Nephron (organoid): ENCODE data around the gene LY6G5C.

ENCODE experiments used
- H3K27ac Mint-ChIP-seq, 3 experiments: 2 replicates each; pipeline ENCODE4 v1.8.0; 2020; ENCODE audit warnings: mixed read lengths in 3 of 3, mild to moderate bottlenecking in 2 of 3, moderate library complexity in 1 of 3
- H3K27me3 Mint-ChIP-seq: 2 replicates; pipeline ENCODE4 v1.8.0; 2021; ENCODE audit warnings: low read depth, mild to moderate bottlenecking, moderate library complexity, mixed read lengths
- H3K36me3 Mint-ChIP-seq: 2 replicates; pipeline ENCODE4 v1.8.0; 2020; ENCODE audit warnings: low read depth, mixed read lengths
- H3K4me1 Mint-ChIP-seq: 2 replicates; pipeline ENCODE4 v1.8.0; 2020; ENCODE audit warnings: mixed read lengths
- H3K4me3 Mint-ChIP-seq, 3 experiments: 2 replicates each; pipeline ENCODE4 v1.8.0; 2020; ENCODE audit warnings: mild to moderate bottlenecking in 3 of 3, mixed read lengths in 3 of 3, moderate library complexity in 2 of 3
- H3K9me3 Mint-ChIP-seq: 2 replicates; pipeline ENCODE4 v1.8.0; 2020; ENCODE audit warnings: mixed read lengths
- TF ChIP-seq, protein P1 (sequence below), 3 experiments: fragments of 200-600 bp; sonication (generic); IDR thresholded peaks; one replicate each; pipeline ENCODE4 v1.5.0; 2021; ENCODE audit warnings: antibody characterized with exemption in 3 of 3; ENCODE audit not compliant: unreplicated experiment in 3 of 3

The LY6G5C gene

DNA sequence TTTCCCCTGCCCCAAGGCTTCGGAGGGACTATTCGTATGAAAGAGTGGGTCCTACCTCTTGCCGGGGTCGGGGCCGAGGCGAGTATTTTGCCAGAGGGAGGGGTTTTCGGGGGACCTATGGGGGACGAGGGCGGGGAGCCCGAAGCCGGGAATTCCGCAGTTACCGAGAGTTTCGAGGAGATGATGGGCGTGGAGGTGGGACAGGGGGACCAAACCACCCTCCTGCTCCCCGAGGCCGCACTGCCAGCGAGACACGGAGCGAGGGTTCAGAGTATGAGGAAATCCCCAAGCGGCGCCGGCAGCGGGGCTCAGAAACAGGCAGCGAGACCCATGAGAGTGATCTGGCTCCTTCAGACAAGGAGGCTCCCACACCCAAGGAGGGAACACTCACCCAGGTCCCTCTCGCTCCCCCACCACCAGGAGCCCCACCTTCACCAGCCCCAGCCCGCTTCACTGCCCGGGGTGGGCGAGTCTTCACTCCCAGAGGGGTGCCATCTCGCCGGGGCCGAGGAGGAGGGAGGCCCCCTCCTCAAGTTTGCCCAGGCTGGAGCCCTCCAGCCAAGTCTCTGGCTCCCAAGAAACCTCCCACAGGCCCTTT, 49.1 kb downstream of the LY6G5C start:
- no peak overlapping the region for H3K4me3 Mint-ChIP-seq
- H3K9me3 Mint-ChIP-seq = no peaks in the 10 kb centered on the region
- H3K27ac Mint-ChIP-seq = no peak overlapping the region
- TF ChIP-seq, protein P1, sequence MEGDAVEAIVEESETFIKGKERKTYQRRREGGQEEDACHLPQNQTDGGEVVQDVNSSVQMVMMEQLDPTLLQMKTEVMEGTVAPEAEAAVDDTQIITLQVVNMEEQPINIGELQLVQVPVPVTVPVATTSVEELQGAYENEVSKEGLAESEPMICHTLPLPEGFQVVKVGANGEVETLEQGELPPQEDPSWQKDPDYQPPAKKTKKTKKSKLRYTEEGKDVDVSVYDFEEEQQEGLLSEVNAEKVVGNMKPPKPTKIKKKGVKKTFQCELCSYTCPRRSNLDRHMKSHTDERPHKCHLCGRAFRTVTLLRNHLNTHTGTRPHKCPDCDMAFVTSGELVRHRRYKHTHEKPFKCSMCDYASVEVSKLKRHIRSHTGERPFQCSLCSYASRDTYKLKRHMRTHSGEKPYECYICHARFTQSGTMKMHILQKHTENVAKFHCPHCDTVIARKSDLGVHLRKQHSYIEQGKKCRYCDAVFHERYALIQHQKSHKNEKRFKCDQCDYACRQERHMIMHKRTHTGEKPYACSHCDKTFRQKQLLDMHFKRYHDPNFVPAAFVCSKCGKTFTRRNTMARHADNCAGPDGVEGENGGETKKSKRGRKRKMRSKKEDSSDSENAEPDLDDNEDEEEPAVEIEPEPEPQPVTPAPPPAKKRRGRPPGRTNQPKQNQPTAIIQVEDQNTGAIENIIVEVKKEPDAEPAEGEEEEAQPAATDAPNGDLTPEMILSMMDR (IDR thresholded peaks at IDR 0.05; ENCODE audit: unreplicated experiment in 3 of 3) = no peak
- H3K4me1 Mint-ChIP-seq = no peaks in the 10 kb centered on the region
- H3K27me3 Mint-ChIP-seq = no peaks in the 10 kb centered on the region
- peaks cover 83% of the 10 kb centered on the region for H3K36me3 Mint-ChIP-seq

DNA sequence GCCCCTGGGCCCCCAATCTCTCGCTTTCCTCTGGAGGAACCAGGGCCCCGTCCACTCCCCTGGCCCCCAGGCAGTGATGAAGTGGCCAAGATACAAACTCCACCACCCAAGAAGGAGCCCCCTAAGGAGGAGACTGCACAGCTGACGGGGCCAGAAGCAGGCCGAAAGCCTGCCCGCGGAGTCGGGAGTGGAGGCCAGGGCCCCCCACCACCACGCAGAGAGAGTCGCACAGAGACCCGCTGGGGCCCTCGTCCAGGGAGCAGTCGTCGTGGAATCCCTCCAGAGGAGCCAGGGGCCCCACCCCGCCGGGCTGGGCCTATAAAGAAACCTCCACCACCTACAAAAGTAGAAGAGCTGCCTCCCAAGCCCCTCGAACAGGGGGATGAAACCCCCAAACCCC, 49.7 kb downstream of the LY6G5C start:
- H3K36me3 Mint-ChIP-seq = peaks cover 83% of the 10 kb centered on the region
- TF ChIP-seq, protein P1 (IDR thresholded peaks at IDR 0.05; ENCODE audit: unreplicated experiment in 3 of 3) = no peak

DNA sequence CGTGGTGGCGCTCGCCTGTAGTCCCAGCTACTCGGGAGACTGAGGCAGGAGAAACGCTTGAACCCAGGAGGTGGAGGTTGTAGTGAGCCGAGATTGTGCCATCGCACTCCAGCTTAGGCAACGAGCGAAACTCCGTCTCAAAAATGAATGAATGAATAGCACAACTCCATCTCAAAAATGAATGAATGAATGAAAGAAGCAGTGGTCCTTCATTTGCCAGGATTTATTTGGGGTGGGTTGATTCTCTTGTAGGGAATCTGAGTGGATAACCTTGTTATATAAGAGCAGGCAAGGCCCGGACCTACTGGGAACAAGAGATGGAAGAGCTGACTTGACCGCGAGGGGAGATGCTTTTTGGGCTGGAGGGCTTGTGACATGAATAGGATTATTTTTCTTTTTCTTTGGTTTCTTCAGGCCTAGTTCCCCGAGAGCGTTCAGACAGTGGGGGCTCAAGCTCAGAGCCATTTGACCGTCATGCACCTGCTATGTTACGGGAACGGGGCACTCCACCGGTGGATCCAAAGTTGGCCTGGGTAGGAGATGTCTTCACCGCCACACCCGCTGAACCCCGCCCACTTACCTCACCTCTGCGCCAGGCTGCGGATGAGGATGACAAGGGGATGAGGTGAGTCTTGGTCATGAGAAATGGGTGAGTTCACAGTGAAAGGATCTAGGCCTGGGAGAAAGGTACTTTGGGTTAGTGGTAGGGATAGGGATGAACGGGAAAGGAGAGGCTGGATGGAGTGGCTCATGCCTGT, 50.5 kb downstream of the LY6G5C start:
- Mint-ChIP-seq H3K4me1 (no peaks in the 10 kb centered on the region), H3K27ac (peak overlapping the region in 1 of 3 experiments; percentile 20), H3K27me3 (no peaks in the 10 kb centered on the region), H3K9me3 (no peaks in the 10 kb centered on the region), H3K4me3 (no peak overlapping the region), H3K36me3 (peaks cover 84% of the 10 kb centered on the region)
- TF ChIP-seq, protein P1 (IDR thresholded peaks at IDR 0.05; ENCODE audit: unreplicated experiment in 3 of 3) = no peak

More for the DNA sequence above, 49.7 kb downstream of the LY6G5C start:
- Mint-ChIP-seq H3K9me3 (no peaks in the 10 kb centered on the region), H3K27me3 (no peaks in the 10 kb centered on the region), H3K4me1 (no peaks in the 10 kb centered on the region), H3K27ac (no peak overlapping the region), H3K4me3 (no peak overlapping the region)

DNA sequence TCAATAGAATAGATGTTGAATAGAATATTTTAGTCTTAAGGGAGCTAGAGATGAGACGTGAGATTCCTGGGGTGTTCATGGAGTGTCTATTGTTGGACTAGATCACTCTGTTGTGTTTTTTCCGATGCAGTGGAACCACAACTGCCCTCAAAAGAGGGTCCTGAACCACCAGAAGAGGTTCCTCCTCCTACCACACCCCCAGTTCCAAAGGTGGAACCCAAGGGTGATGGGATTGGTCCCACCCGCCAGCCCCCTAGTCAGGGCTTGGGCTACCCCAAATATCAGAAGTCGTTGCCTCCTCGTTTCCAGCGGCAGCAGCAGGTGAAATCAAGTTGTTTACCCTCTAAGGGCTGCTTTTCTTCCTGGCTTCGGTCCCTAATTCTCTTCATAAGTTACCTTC, 51.9 kb downstream of the LY6G5C start:
- no peak overlapping the region for H3K4me3 Mint-ChIP-seq
- H3K36me3 Mint-ChIP-seq = peaks cover 81% of the 10 kb centered on the region
- no peaks in the 10 kb centered on the region for H3K4me1 Mint-ChIP-seq
- TF ChIP-seq, protein P1 (IDR thresholded peaks at IDR 0.05; ENCODE audit: unreplicated experiment in 3 of 3) = no peak
- H3K9me3 Mint-ChIP-seq = no peaks in the 10 kb centered on the region
- no peaks in the 10 kb centered on the region for H3K27me3 Mint-ChIP-seq
- peak overlapping the region in 1 of 3 experiments; percentile 46 for H3K27ac Mint-ChIP-seq

DNA sequence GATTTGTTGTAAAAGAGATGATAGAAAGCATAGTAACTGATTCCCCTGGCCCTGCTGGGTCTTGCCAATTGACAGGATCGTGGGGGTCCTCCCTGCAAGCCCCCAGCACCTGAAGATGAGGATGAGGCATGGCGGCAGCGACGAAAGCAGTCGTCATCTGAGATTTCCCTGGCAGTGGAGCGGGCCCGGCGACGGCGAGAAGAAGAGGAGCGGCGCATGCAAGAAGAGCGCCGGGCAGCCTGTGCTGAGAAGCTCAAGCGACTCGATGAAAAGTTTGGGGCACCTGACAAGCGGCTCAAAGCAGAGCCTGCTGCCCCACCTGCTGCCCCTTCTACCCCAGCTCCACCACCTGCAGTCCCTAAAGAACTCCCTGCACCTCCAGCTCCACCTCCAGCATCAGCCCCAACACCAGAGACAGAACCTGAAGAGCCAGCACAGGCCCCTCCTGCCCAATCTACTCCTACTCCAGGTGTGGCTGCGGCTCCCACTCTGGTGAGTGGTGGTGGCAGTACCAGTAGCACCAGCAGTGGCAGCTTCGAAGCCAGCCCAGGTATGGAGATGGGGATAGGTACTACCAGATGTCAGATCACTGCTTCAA, 53.1 kb downstream of the LY6G5C start:
- Mint-ChIP-seq H3K4me3 (no peak overlapping the region), H3K36me3 (peaks cover 84% of the 10 kb centered on the region), H3K27me3 (no peaks in the 10 kb centered on the region), H3K27ac (no peak overlapping the region), H3K9me3 (no peaks in the 10 kb centered on the region), H3K4me1 (peaks cover 1% of the 10 kb centered on the region)
- TF ChIP-seq, protein P1 (IDR thresholded peaks at IDR 0.05; ENCODE audit: unreplicated experiment in 3 of 3) = no peak
